K562 (cell line): ENCODE measurements around the gene SYNGR3. TPM values are rescaled to one million over a fixed set of nuclear protein-coding genes. Genes with fewer than 3 reads are reported as not detected.
A peak's percentile ranks its signal among the peaks of the same experiment; 100 is the strongest.

ENCODE experiments used
- ARID1B ChIP-seq: fragments of 450-650 bp; IDR thresholded peaks from 2 replicates; pipeline ENCODE4 v1.6.1; 2016; ENCODE audit warnings: antibody characterized with exemption, mild to moderate bottlenecking, inconsistent platforms
- CGGBP1 ChIP-seq: fragments of 250-450 bp; sonication (Bioruptor Pico); IDR thresholded peaks from 2 replicates; pipeline ENCODE4 v1.9.0; 2021; ENCODE audit warnings: mild to moderate bottlenecking
- CXXC5 ChIP-seq: fragments of 250-450 bp; sonication (Bioruptor Pico); IDR thresholded peaks from 2 replicates; pipeline ENCODE4 v1.8.0; 2022; ENCODE audit warnings: inconsistent platforms, mild to moderate bottlenecking, moderate library complexity
- ELF2 ChIP-seq: fragments of 250-450 bp; sonication (Bioruptor Pico); IDR thresholded peaks from 2 replicates; pipeline ENCODE4 v1.5.0; 2021; ENCODE audit warnings: mild to moderate bottlenecking
- EP400 ChIP-seq: fragments of 450-650 bp; IDR thresholded peaks from 2 replicates; pipeline ENCODE4 v1.6.1; 2017; ENCODE audit warnings: antibody characterized with exemption, mild to moderate bottlenecking, moderate library complexity
- ETV5 ChIP-seq: sonication (generic); formaldehyde crosslinking; IDR thresholded peaks from 2 replicates; pipeline ENCODE4 v1.4.0; 2020; ENCODE audit warnings: low read depth, mild to moderate bottlenecking, missing genetic modification reagents
- FOXP1 ChIP-seq: sonication (generic); formaldehyde crosslinking; IDR thresholded peaks from 2 replicates; pipeline ENCODE4 v1.8.0; 2022; ENCODE audit warnings: mild to moderate bottlenecking, missing genetic modification reagents
- GMEB1 ChIP-seq: fragments of 250-450 bp; sonication (Bioruptor Pico); IDR thresholded peaks from 2 replicates; pipeline ENCODE4 v1.4.0; 2020; ENCODE audit warnings: mild to moderate bottlenecking
- GTF2E2 ChIP-seq: fragments of 200-800 bp; sonication (Bioruptor generic); IDR thresholded peaks from 2 replicates; pipeline ENCODE4 v1.6.1; 2016; ENCODE audit warnings: missing genetic modification characterization, missing compliant biosample characterization
- HMGXB4 ChIP-seq: sonication (generic); formaldehyde crosslinking; IDR thresholded peaks from 2 replicates; pipeline ENCODE4 v1.8.1; 2023; ENCODE audit warnings: mild to moderate bottlenecking, missing genetic modification reagents
- KDM4B ChIP-seq, 2 experiments: fragments of 450-650 bp in 1 of 2; sonication (generic) in 1 of 2; IDR thresholded peaks; 2 replicates each; pipeline ENCODE4 v1.6.1; 2016 to 2017; ENCODE audit warnings: borderline replicate concordance in 2 of 2, antibody characterized with exemption in 1 of 2, low read depth in 1 of 2, mild to moderate bottlenecking in 1 of 2
- L3MBTL2 ChIP-seq: fragments of 450-650 bp; IDR thresholded peaks from 2 replicates; pipeline ENCODE4 v1.6.1; 2016; ENCODE audit warnings: mild to moderate bottlenecking, moderate library complexity
- MCM7 ChIP-seq, 2 experiments: fragments of 450-650 bp; IDR thresholded peaks; 2 replicates each; pipeline ENCODE4 v1.6.1; 2016 to 2018
- MIER1 ChIP-seq: fragments of 450-650 bp; IDR thresholded peaks from 2 replicates; pipeline ENCODE4 v1.6.1; 2016; ENCODE audit warnings: antibody characterized with exemption, mild to moderate bottlenecking, low read depth
- MNT ChIP-seq, 2 experiments: fragments of 450-650 bp; conservative IDR thresholded peaks; 2 replicates each; pipeline ENCODE4 v1.6.1; 2017; ENCODE audit warnings: mild to moderate bottlenecking in 2 of 2, moderate library complexity in 2 of 2
- MYC ChIP-seq, 2 experiments: fragments of 250-450 bp in 1 of 2; sonication (Bioruptor Pico) in 1 of 2; IDR thresholded peaks; 2 replicates each; pipeline versions ENCODE4 v1.5.1 to v1.6.1; 2012 to 2021; ENCODE audit warnings: low read depth in 2 of 2, borderline replicate concordance in 1 of 2, improper control_type of control experiment in 1 of 2, low read length in 1 of 2, mild to moderate bottlenecking in 1 of 2, moderate library complexity in 1 of 2
- NR2C1 ChIP-seq, 2 experiments: fragments of 450-650 bp; IDR thresholded peaks; 2 replicates each; pipeline ENCODE4 v1.6.1; 2017; ENCODE audit warnings: mild to moderate bottlenecking in 2 of 2, antibody characterized with exemption in 1 of 2, inconsistent platforms in 1 of 2, missing compliant biosample characterization in 1 of 2, missing genetic modification characterization in 1 of 2
- RB1 ChIP-seq: fragments of 450-650 bp; IDR thresholded peaks from 2 replicates; pipeline ENCODE4 v1.6.1; 2017; ENCODE audit warnings: low read depth, mild to moderate bottlenecking
- SAFB ChIP-seq: fragments of 200-400 bp; formaldehyde crosslinking; IDR thresholded peaks from 2 replicates; pipeline ENCODE4 v1.6.1; 2017; ENCODE audit warnings: low read depth, low read length, borderline replicate concordance
- SOX6 ChIP-seq: fragments of 450-650 bp; IDR thresholded peaks from 2 replicates; pipeline ENCODE4 v1.6.1; 2014; ENCODE audit warnings: mild to moderate bottlenecking
- TAF9B ChIP-seq: fragments of 450-650 bp; IDR thresholded peaks from 2 replicates; pipeline ENCODE4 v1.6.1; 2018; ENCODE audit warnings: mild to moderate bottlenecking; ENCODE audit not compliant: partially characterized antibody
- ZBTB17 ChIP-seq: fragments of 450-650 bp; formaldehyde crosslinking; IDR thresholded peaks from 2 replicates; pipeline ENCODE4 v1.4.0; 2020; ENCODE audit warnings: mild to moderate bottlenecking
- ZNF224 ChIP-seq: sonication (generic); formaldehyde crosslinking; IDR thresholded peaks from 2 replicates; pipeline ENCODE4 v1.8.0; 2022; ENCODE audit warnings: mild to moderate bottlenecking, missing genetic modification reagents
- polyA plus RNA-seq, 8 experiments: library from polyadenylated mRNA; depleted of rRNA in 4 of 8; stranded (reverse) in 5 of 8; unstranded in 3 of 8; fragments of >200 nt; fragmentation: Nextera tagmentation in 2 of 8; fragmentation: Illumina TruSeq in 1 of 8; extraction: Ambion mirVana in 2 of 8; extraction: Trizol in 1 of 8; gene quantifications; 2 replicates each; pipeline versions ENCODE4 v1.2.1 to v1.2.3, GENCODE V29; 2011 to 2014; ENCODE audit warnings: inconsistent platforms in 1 of 8, missing spikeins in 1 of 8
- total RNA-seq, 7 experiments: library from RNA; depleted of rRNA in 6 of 7; stranded (reverse); fragments of >200 nt in 6 of 7; fragmentation: Illumina TruSeq in 2 of 7; extraction: Trizol in 2 of 7; gene quantifications; 2 replicates each; pipeline versions ENCODE4 v1.2.1 to v1.2.3, GENCODE V29; 2011 to 2021; ENCODE audit warnings: low replicate concordance in 1 of 7

The SYNGR3 gene
- total and polyA plus RNA-seq, 9 of the 15 experiments (the other 6 are each of a cell fraction or from before 2014, with no cell fraction given), result 3.7 to 69.2 (median 36.3) TPM

GRCh38 chr16:2009791-2010510 is 20.2 kb downstream of the SYNGR3 start, which contains the start of gene ZNF598 (continued):
- peak; percentile 95 to 98 for TF ChIP-seq MNT (conservative IDR thresholded peaks at IDR 0.05)
- peak; percentile 90 for TF ChIP-seq CXXC5
- TF ChIP-seq MIER1, result no peak; the same call in 1 of the 2 replicates
- peak; percentile 82 for TF ChIP-seq TAF9B
- TF ChIP-seq SAFB, result peak; percentile 89
- peak; percentile 83 for TF ChIP-seq ELF2 (CRISPR knock-in tag)
- peak; percentile 76 for TF ChIP-seq ETV5 (CRISPR knock-in tag)
- TF ChIP-seq ZBTB17 (CRISPR knock-in tag), result no peak
- no peak for TF ChIP-seq MCM7 (IDR thresholded peaks at IDR 0.05)
- peak; percentile 74; the same call in 1 of the 2 replicates for TF ChIP-seq FOXP1 (CRISPR knock-in tag)
- peak; percentile 60 for TF ChIP-seq SOX6
- peak; percentile 51; the same call in 1 of the 2 replicates for TF ChIP-seq NR2C1 (IDR thresholded peaks at IDR 0.05)
- TF ChIP-seq NR2C1 (tag; IDR thresholded peaks at IDR 0.05), result no peak
- TF ChIP-seq GMEB1 (CRISPR knock-in tag), result peak; percentile 73
- TF ChIP-seq L3MBTL2, result peak; percentile 85
- peak; percentile 69 for TF ChIP-seq RB1
- 0 out of 2 replicates have a peak, but pooled peaks have one; percentile 22 for TF ChIP-seq ARID1B
- TF ChIP-seq CGGBP1, result peak; percentile 77; the same call in 1 of the 2 replicates
- TF ChIP-seq EP400, result peak; percentile 99
- peak; percentile 60; the same call in 1 of the 2 replicates for TF ChIP-seq GTF2E2 (tag)
- TF ChIP-seq KDM4B (IDR thresholded peaks at IDR 0.05; ENCODE audit: borderline replicate concordance in 2 of 2, low read depth in 1 of 2), result no peak
- TF ChIP-seq ZNF224 (CRISPR knock-in tag), result no peak
- TF ChIP-seq MYC (IDR thresholded peaks at IDR 0.05; ENCODE audit: low read depth, low read length), result peak; percentile 99
- peak; percentile 98 for TF ChIP-seq MYC (CRISPR knock-in tag; IDR thresholded peaks at IDR 0.05; ENCODE audit: borderline replicate concordance, low read depth)
- TF ChIP-seq HMGXB4 (CRISPR knock-in tag), result peak; percentile 60; the same call in 1 of the 2 replicates
